Thyroid gland (tissue), 4 donors: ENCODE measurements around the gene GABPB2. TPM values are rescaled to one million over a fixed set of nuclear protein-coding genes. Genes with fewer than 3 reads are reported as not detected.

ENCODE experiments used
- DNase-seq, 2 donors: peaks; one replicate each; pipeline ENCODE4 v3.0.0-alpha.2; 2019
- H3K27ac ChIP-seq, 3 donors: fragments of 200-600 bp; sonication (generic); 1 replicate in 2 of 3; 2 replicates in 1 of 3; pipeline ENCODE4 v1.5.1; 2016 to 2019; ENCODE audit warnings: mild to moderate bottlenecking in 1 of 3, moderate library complexity in 1 of 3
- H3K27me3 ChIP-seq: fragments of 200-600 bp; sonication (generic); one replicate; pipeline ENCODE4 v1.5.1; 2019
- H3K36me3 ChIP-seq, 2 donors: fragments of 200-600 bp; sonication (generic); one replicate each; pipeline ENCODE4 v1.5.1; 2016 to 2019
- H3K4me1 ChIP-seq, 2 donors: fragments of 200-600 bp; sonication (generic); one replicate each; pipeline ENCODE4 v1.5.1; 2017 to 2019
- H3K4me3 ChIP-seq, 3 donors: fragments of 200-600 bp; sonication (generic); replicated peaks in 1 of 3; 1 replicate in 2 of 3; 2 replicates in 1 of 3; pipeline ENCODE4 v1.5.1; 2016; ENCODE audit warnings: mild to moderate bottlenecking in 1 of 3
- H3K9me3 ChIP-seq: fragments of 200-600 bp; sonication (generic); one replicate; pipeline ENCODE4 v1.5.1; 2017
- POLR2A ChIP-seq, 2 donors: fragments of 450-650 bp; IDR thresholded peaks; one replicate each; pipeline ENCODE4 v1.6.1; 2017; ENCODE audit warnings: antibody characterized with exemption in 2 of 2, mild to moderate bottlenecking in 2 of 2, moderate library complexity in 1 of 2
- WGBS, 2 donors: methylation state at CpG; one replicate each; pipeline ENCODE4 v1.1.5; 2017; 5-methylcytosine and 5-hydroxymethylcytosine counted together
- intact Hi-C: fragments of 100-400 bp; cut with DNase I; formaldehyde crosslinking; loops from one replicate; pipeline ENCODE4 v1.15.1; 2023
- total RNA-seq, 4 donors: library from RNA; depleted of rRNA; stranded (reverse); fragments of >200 nt; gene quantifications; one replicate each; pipeline ENCODE4 v1.2.3, GENCODE V29; 2016
- TF ChIP-seq, protein P1 (sequence below), 6 experiments: fragments of 200-600 bp in 3 of 6; fragments of 450-650 bp in 3 of 6; sonication (generic) in 3 of 6; IDR thresholded peaks; one replicate each; pipeline ENCODE4 v1.5.1; 2016 to 2019; ENCODE audit warnings: antibody characterized with exemption in 6 of 6, mild to moderate bottlenecking in 2 of 6, inconsistent platforms in 1 of 6, moderate library complexity in 1 of 6

Gene GABPB2
- total RNA-seq, 4 donors from 2014 or later = 14.9 to 22.2 (median 18.3) TPM

- WGBS, 2 donors = 0 to 1% methylated on average over 17 to 20 of the region's 29 CpGs
- Histone ChIP-seq H3K36me3 (peaks cover 6 to 18% of the 10 kb centered on the region in 2 donors), H3K9me3 (no peaks in the 10 kb centered on the region), H3K4me1 (peaks cover 11 to 18% of the 10 kb centered on the region in 2 donors), H3K27me3 (no peaks in the 10 kb centered on the region), H3K4me3 (peak within 1 kb of the TSS; percentile 42 to 74 (median 69)), H3K27ac (peak within 1 kb of the TSS; percentile 89 to 95 (median 95))
- peak; percentile 77 to 81 for DNase-seq
- intact Hi-C loops = no loop called here
- TF ChIP-seq, protein P1, sequence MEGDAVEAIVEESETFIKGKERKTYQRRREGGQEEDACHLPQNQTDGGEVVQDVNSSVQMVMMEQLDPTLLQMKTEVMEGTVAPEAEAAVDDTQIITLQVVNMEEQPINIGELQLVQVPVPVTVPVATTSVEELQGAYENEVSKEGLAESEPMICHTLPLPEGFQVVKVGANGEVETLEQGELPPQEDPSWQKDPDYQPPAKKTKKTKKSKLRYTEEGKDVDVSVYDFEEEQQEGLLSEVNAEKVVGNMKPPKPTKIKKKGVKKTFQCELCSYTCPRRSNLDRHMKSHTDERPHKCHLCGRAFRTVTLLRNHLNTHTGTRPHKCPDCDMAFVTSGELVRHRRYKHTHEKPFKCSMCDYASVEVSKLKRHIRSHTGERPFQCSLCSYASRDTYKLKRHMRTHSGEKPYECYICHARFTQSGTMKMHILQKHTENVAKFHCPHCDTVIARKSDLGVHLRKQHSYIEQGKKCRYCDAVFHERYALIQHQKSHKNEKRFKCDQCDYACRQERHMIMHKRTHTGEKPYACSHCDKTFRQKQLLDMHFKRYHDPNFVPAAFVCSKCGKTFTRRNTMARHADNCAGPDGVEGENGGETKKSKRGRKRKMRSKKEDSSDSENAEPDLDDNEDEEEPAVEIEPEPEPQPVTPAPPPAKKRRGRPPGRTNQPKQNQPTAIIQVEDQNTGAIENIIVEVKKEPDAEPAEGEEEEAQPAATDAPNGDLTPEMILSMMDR (IDR thresholded peaks at IDR 0.05) = no peak
- TF ChIP-seq POLR2A (IDR thresholded peaks at IDR 0.05) = peak; percentile 34 to 87
Measured at GRCh38 chr1:151047591-151047924, 23.0 kb upstream of the GABPB2 start, which contains the start of gene C1orf56. TSS of gene C1orf56 (plus strand) at chr1:151047751. CDS start at chr1:151047848, 97 bp downstream.

- H3K9me3 ChIP-seq = no peaks in the 10 kb centered on the region
- DNase-seq = peak; percentile 82 to 84
- TF ChIP-seq POLR2A (IDR thresholded peaks at IDR 0.05) = no peak
- TF ChIP-seq, protein P1 (IDR thresholded peaks at IDR 0.05) = peak in 4 of 6 experiments; percentile 17 to 56 (median 56)
- peaks cover 11 to 18% of the 10 kb centered on the region in 2 donors for H3K4me1 ChIP-seq
- intact Hi-C loops = no loop called here
- no peaks in the 10 kb centered on the region for H3K27me3 ChIP-seq
- peak overlapping the region; percentile 42 to 74 (median 69) for H3K4me3 ChIP-seq
- WGBS, 2 donors = 0 to 1% methylated on average over 17 to 23 of the region's 48 CpGs
- peaks cover 11 to 21% of the 10 kb centered on the region in 2 donors for H3K36me3 ChIP-seq
- peak overlapping the region; percentile 89 to 95 (median 95) for H3K27ac ChIP-seq
Measured at GRCh38 chr1:151047925-151048644, 22.5 kb upstream of the GABPB2 start.

GRCh38 chr1:151048645-151049032, 21.9 kb upstream of the GABPB2 start:
- DNase-seq = no peak
- Histone ChIP-seq H3K27ac (peak overlapping the region; percentile 89 to 95 (median 95)), H3K27me3 (no peaks in the 10 kb centered on the region), H3K4me3 (peak overlapping the region in 2 of 3 donors; percentile 69 to 74), H3K4me1 (peaks cover 11 to 18% of the 10 kb centered on the region in 2 donors), H3K9me3 (no peaks in the 10 kb centered on the region), H3K36me3 (peaks cover 17 to 23% of the 10 kb centered on the region in 2 donors)
- no peak for TF ChIP-seq POLR2A (IDR thresholded peaks at IDR 0.05)
- TF ChIP-seq, protein P1 (IDR thresholded peaks at IDR 0.05) = peak in 1 of 6 experiments; percentile 56
- 13 to 15% methylated on average over 2 to 3 of the region's 3 CpGs for WGBS, 2 donors
- intact Hi-C loops = no loop called here

DNA sequence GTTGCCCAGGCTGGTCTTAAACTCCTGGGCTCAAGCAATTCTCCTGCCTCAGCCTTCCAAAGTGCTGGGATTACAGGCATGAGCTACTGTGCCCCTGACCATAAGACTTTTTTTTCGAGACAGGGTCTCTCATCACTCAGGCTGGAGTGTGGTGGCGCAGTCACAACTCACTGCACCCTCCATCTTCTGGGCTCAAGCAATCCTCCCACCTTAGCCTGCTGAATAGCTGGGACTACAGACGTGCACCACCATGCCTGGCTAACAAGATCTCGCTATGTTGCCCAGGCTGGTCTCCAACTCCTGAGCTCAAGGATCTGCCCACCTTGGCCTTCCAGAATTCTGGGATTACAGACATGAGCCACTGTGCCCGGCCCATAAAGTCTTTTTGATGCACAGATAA, 21.1 kb upstream of the GABPB2 start:
- Histone ChIP-seq H3K4me3 (no peak overlapping the region), H3K27ac (peak overlapping the region in 1 of 3 donors; percentile 95), H3K27me3 (no peaks in the 10 kb centered on the region), H3K9me3 (no peaks in the 10 kb centered on the region), H3K4me1 (peaks cover 11 to 18% of the 10 kb centered on the region in 2 donors), H3K36me3 (peaks cover 25 to 31% of the 10 kb centered on the region in 2 donors)
- intact Hi-C loops = no loop called here
- WGBS, 2 donors = 94 to 97% methylated on average over 5 of the region's 5 CpGs
- TF ChIP-seq POLR2A (IDR thresholded peaks at IDR 0.05) = no peak
- TF ChIP-seq, protein P1 (IDR thresholded peaks at IDR 0.05) = no peak
- DNase-seq = no peak

GRCh38 chr1:151050051-151050688, 20.4 kb upstream of the GABPB2 start:
- Histone ChIP-seq H3K27ac (peak overlapping the region in 2 of 3 donors; percentile 15 to 21), H3K4me3 (no peak overlapping the region), H3K9me3 (no peaks in the 10 kb centered on the region), H3K27me3 (no peaks in the 10 kb centered on the region), H3K4me1 (peaks cover 13 to 21% of the 10 kb centered on the region in 2 donors), H3K36me3 (peaks cover 31 to 39% of the 10 kb centered on the region in 2 donors)
- DNase-seq = no peak
- 83 to 93% methylated on average over 2 of the region's 2 CpGs for WGBS, 2 donors
- intact Hi-C loops = no loop called here
- TF ChIP-seq, protein P1 (IDR thresholded peaks at IDR 0.05) = no peak
- TF ChIP-seq POLR2A (IDR thresholded peaks at IDR 0.05) = no peak
